Adrenal gland (tissue), 12 donors: Measurements from ENCODE around the gene NAV2. TPM values are rescaled to one million over a fixed set of nuclear protein-coding genes. Genes with fewer than 3 reads are reported as not detected.

Experiments
- DNase-seq, 7 donors: peaks; one replicate each; pipeline ENCODE4 v3.0.0-alpha.2; 2019 to 2020
- H3K27ac ChIP-seq, 5 donors: fragments of 200-600 bp; sonication (generic) in 4 of 5; 1 replicate in 3 of 5; 2 replicates in 2 of 5; pipeline versions ENCODE4 v1.5.1 to v1.8.0; 2016 to 2020; ENCODE audit warnings: mild to moderate bottlenecking in 1 of 5
- H3K27me3 ChIP-seq: fragments of 200-600 bp; 2 replicates; pipeline ENCODE4 v1.8.0; 2021
- H3K36me3 ChIP-seq, 2 donors: fragments of 200-600 bp; replicated peaks in 1 of 2; 1 replicate in 1 of 2; 2 replicates in 1 of 2; pipeline versions ENCODE4 v1.5.1 to v1.8.0; 2018 to 2022
- H3K4me1 ChIP-seq, 2 donors: fragments of 200-600 bp; replicated peaks in 1 of 2; 1 replicate in 1 of 2; 2 replicates in 1 of 2; pipeline versions ENCODE4 v1.5.1 to v1.8.0; 2018 to 2021
- H3K4me3 ChIP-seq, 4 donors: fragments of 200-600 bp; sonication (generic) in 3 of 4; one replicate each; pipeline ENCODE4 v1.5.1; 2016 to 2018
- H3K9me3 ChIP-seq, 3 donors: fragments of 200-600 bp; sonication (generic) in 1 of 3; replicated peaks in 1 of 3; 1 replicate in 2 of 3; 2 replicates in 1 of 3; pipeline versions ENCODE4 v1.5.1 to v1.8.0; 2016 to 2021
- POLR2A ChIP-seq, 2 donors: fragments of 450-650 bp; IDR thresholded peaks; one replicate each; pipeline ENCODE4 v1.6.1; 2017; ENCODE audit warnings: antibody characterized with exemption in 2 of 2, mild to moderate bottlenecking in 2 of 2, moderate library complexity in 1 of 2
- WGBS, 4 donors: extraction: QIAGEN DNeasy Blood & Tissue Kit in 2 of 4; methylation state at CpG; one replicate each; pipeline versions ENCODE4 v1.1.5 to v1.1.7; 2013 to 2017; 5-methylcytosine and 5-hydroxymethylcytosine counted together
- intact Hi-C, 2 donors: fragments of 100-400 bp; cut with DNase I; formaldehyde crosslinking; loops; one replicate each; pipeline versions ENCODE4 v1.14.1 to v1.15.0; 2022 to 2023
- polyA plus RNA-seq, 3 donors: library from polyadenylated mRNA; stranded (reverse); fragments of 200-250 nt in 2 of 3; fragments of 350-450 nt in 1 of 3; fragmentation: Illumina TruSeq in 1 of 3; extraction: RNeasy Lipid Tissue Mini Kit (QIAGEN cat#74804) in 1 of 3; gene quantifications; one replicate each; pipeline ENCODE4 v1.2.3, GENCODE V29; 2013 to 2014
- total RNA-seq, 9 donors: library from RNA; depleted of rRNA in 4 of 9; stranded (reverse); fragments of >200 nt in 4 of 9; fragments of 120-200 nt in 1 of 9; fragmentation: NEBNext Ultra II Directional in 1 of 9; extraction: Animal tissue kit (Norgen Biotek cat#: 25700) in 1 of 9; gene quantifications; one replicate each; pipeline versions ENCODE4 v1.1.0 to v1.2.4, GENCODE V29; 2013 to 2023
- TF ChIP-seq, protein P1 (sequence below), 6 experiments: fragments of 450-650 bp in 4 of 6; fragments of 200-600 bp in 2 of 6; sonication (generic) in 1 of 6; IDR thresholded peaks; 1 replicate in 5 of 6; 2 replicates in 1 of 6; pipeline versions ENCODE4 v1.5.1 to v1.8.0; 2016 to 2021; ENCODE audit warnings: antibody characterized with exemption in 6 of 6, mild to moderate bottlenecking in 2 of 6, moderate library complexity in 1 of 6
- donor health status: healthy with polysubstance abuse.
- donor health status: Bipolar disorder and iron deficiency.
- donor health status: DM: yes; HTN: yes; CAD: no.
- donor health status: DM: no; HTN: no; CAD: no.
- donor health status: DM: no; HTN: no; CAD: no.
- donor health status: DM: yes; HTN: yes; CAD: no.

The NAV2 gene
- total and polyA plus RNA-seq, 12 donors, result 1.6 to 9.2 (median 5.5) TPM

DNA sequence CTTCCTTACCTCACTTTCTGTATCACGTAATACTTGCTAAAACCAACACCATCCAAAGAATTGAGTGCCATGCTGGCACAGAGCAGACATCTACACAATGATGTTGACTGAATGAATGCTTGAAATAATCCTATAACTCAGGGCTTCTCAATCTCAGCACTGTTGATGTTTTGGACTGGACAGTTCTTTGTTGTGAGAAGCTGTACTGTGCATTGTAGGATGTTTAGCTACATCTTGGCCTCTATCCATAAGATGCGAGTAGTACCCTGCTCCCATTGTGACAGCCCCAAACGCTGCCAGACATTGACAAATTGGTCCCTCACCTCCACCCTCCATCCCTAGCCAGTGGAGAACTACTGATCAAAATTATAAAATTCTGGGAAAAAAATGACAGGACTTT lies 153.4 kb downstream of the NAV2 start:
- no peaks in the 10 kb centered on the region for H3K9me3 ChIP-seq
- no peak overlapping the region for H3K27ac ChIP-seq
- no peaks in the 10 kb centered on the region for H3K27me3 ChIP-seq
- TF ChIP-seq, protein P1, sequence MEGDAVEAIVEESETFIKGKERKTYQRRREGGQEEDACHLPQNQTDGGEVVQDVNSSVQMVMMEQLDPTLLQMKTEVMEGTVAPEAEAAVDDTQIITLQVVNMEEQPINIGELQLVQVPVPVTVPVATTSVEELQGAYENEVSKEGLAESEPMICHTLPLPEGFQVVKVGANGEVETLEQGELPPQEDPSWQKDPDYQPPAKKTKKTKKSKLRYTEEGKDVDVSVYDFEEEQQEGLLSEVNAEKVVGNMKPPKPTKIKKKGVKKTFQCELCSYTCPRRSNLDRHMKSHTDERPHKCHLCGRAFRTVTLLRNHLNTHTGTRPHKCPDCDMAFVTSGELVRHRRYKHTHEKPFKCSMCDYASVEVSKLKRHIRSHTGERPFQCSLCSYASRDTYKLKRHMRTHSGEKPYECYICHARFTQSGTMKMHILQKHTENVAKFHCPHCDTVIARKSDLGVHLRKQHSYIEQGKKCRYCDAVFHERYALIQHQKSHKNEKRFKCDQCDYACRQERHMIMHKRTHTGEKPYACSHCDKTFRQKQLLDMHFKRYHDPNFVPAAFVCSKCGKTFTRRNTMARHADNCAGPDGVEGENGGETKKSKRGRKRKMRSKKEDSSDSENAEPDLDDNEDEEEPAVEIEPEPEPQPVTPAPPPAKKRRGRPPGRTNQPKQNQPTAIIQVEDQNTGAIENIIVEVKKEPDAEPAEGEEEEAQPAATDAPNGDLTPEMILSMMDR (IDR thresholded peaks at IDR 0.05), result no peak
- TF ChIP-seq POLR2A (IDR thresholded peaks at IDR 0.05), result no peak
- H3K4me1 ChIP-seq, result no peaks in the 10 kb centered on the region
- WGBS, 4 donors, result 78 to 89% (median 85%) methylated on average over 3 of the region's 3 CpGs
- no peak for DNase-seq
- no peak overlapping the region for H3K4me3 ChIP-seq
- intact Hi-C loops, result no loop called here
- no peaks in the 10 kb centered on the region for H3K36me3 ChIP-seq

DNA sequence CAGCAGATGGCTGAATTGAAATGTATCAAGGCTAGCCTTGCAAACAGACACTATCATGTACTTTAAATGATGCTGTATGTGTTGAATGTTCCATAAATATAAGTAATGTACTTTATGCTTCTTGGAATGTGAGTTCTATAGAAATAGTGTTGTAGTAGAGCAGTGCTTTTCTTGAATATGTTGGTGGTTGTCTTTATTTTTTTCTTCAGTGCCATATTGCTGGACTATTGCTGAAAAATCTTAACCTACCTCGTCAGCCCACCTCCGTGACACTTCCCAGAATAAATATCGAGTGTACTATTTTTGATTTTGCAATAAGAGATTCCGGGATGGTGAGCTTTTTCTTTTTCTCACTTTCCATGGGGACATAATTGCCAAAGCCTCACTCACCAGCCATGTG lies 153.9 kb downstream of the NAV2 start:
- intact Hi-C loops, result no loop called here
- no peak overlapping the region for H3K4me3 ChIP-seq
- TF ChIP-seq POLR2A (IDR thresholded peaks at IDR 0.05), result no peak
- TF ChIP-seq, protein P1 (IDR thresholded peaks at IDR 0.05), result no peak
- no peaks in the 10 kb centered on the region for H3K9me3 ChIP-seq
- DNase-seq, result no peak
- no peaks in the 10 kb centered on the region for H3K4me1 ChIP-seq
- 84 to 96% (median 93%) methylated on average over 4 of the region's 4 CpGs for WGBS, 4 donors
- H3K27me3 ChIP-seq, result no peaks in the 10 kb centered on the region
- no peak overlapping the region for H3K27ac ChIP-seq
- no peaks in the 10 kb centered on the region for H3K36me3 ChIP-seq

- TF ChIP-seq, protein P1 (IDR thresholded peaks at IDR 0.05), result no peak
- TF ChIP-seq POLR2A (IDR thresholded peaks at IDR 0.05), result no peak
- DNase-seq, result no peak
- Histone ChIP-seq H3K4me1 (no peaks in the 10 kb centered on the region), H3K36me3 (no peaks in the 10 kb centered on the region), H3K27ac (no peak overlapping the region), H3K27me3 (no peaks in the 10 kb centered on the region), H3K4me3 (no peak overlapping the region), H3K9me3 (no peaks in the 10 kb centered on the region)
- 72 to 91% (median 89%) methylated on average over 1 of the region's 1 CpG for WGBS, 4 donors
- intact Hi-C loops, result no loop called here
These were observed 154.4 kb downstream of the NAV2 start for GRCh38 chr11:19867064-19867463.

DNA sequence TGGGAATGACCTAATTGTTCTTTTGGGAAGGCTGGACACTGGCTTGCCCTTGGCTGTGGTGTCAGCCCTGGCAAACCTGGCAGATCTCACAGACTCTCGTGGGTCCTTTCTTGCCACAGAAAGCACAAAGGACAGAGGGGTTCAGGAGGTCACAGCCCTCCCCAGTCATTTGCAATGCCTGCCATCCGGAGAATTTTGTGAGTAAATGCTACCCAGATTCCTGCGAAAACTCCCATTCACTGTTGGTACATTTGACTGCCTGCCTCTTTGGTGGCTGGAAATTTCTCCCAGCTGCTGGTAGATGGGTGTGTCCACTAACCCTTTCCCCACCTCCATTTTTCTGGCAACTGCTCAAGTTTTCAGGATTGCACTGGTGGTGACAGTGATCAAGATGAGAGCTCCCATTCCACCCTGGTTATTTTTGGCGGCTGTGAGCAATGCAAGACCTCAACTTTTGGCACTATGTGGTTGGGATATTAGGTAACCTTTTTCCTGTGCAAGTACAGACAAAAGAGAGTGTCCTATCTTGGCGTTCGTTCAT lies 155.7 kb downstream of the NAV2 start:
- no peaks in the 10 kb centered on the region for H3K36me3 ChIP-seq
- H3K27ac ChIP-seq, result no peak overlapping the region
- no peak overlapping the region for H3K4me3 ChIP-seq
- intact Hi-C loops, result no loop called here
- no peaks in the 10 kb centered on the region for H3K27me3 ChIP-seq
- no peaks in the 10 kb centered on the region for H3K9me3 ChIP-seq
- H3K4me1 ChIP-seq, result no peaks in the 10 kb centered on the region
- peak in 3 of 7 donors; percentile 4 to 22 (median 18) for DNase-seq
- TF ChIP-seq, protein P1 (IDR thresholded peaks at IDR 0.05), result no peak
- TF ChIP-seq POLR2A (IDR thresholded peaks at IDR 0.05), result no peak
- WGBS, 4 donors, result 72 to 91% (median 76%) methylated on average over 5 to 6 of the region's 6 CpGs
